ENCODE results near the gene PTPN22. TPM values are rescaled to one million over a fixed set of nuclear protein-coding genes. Genes with fewer than 3 reads are reported as not detected.

The PTPN22 gene
- total RNA-seq, 4 donors from 2014 or later: 4.0 to 28.1 (median 11.2) TPM

DNA sequence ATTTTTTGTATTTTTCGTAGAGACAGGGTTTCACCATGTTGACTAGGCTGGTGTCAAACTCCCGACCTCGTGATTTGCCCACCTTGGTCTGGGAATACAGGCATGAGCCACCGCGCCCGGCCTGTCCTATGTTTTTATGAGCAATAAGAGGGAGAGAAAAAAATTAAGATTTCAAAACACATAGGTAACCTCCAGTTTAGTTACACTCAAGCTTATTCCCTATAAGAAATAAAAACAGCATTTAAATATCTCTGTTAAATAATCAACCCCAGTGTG lies 66.3 kb downstream of the PTPN22 start:
- H3K4me3 ChIP-seq: no peak overlapping the region
- H3K36me3 ChIP-seq: no peaks in the 10 kb centered on the region
- intact Hi-C loops (cut with DNase I; ENCODE audit: low total_unique reads): no loop called here
- H3K4me1 ChIP-seq: peaks cover 26 to 92% (median 44%) of the 10 kb centered on the region in 4 donors
- DNase-seq: no peak
- no peaks in the 10 kb centered on the region for H3K9me3 ChIP-seq
- peak overlapping the region in 2 of 4 donors; percentile 26 to 42 for H3K27ac ChIP-seq
- in situ Hi-C loops (cut with MboI; ENCODE audit: low pct_ligation_motif_present in 1 of 4, low pct_unique_long_range_greater_than_20kb in 1 of 4, low sequenced_read_pairs in 3 of 4): loop anchor here in 1 of 4 donors (25.0 kb wide), 1 partner anchor 668 kb away; no protein-coding TSS in a partner anchor
- H3K27me3 ChIP-seq: no peaks in the 10 kb centered on the region
- 96 to 97% methylated on average over 3 to 6 of the region's 6 CpGs for WGBS, 2 donors (ENCODE audit: low coverage in 1 of 2)
- TF ChIP-seq EP300 (IDR thresholded peaks at IDR 0.05; ENCODE audit: low read depth): no peak
- no peak for TF ChIP-seq POLR2A (IDR thresholded peaks at IDR 0.05)
- TF ChIP-seq, protein P1, sequence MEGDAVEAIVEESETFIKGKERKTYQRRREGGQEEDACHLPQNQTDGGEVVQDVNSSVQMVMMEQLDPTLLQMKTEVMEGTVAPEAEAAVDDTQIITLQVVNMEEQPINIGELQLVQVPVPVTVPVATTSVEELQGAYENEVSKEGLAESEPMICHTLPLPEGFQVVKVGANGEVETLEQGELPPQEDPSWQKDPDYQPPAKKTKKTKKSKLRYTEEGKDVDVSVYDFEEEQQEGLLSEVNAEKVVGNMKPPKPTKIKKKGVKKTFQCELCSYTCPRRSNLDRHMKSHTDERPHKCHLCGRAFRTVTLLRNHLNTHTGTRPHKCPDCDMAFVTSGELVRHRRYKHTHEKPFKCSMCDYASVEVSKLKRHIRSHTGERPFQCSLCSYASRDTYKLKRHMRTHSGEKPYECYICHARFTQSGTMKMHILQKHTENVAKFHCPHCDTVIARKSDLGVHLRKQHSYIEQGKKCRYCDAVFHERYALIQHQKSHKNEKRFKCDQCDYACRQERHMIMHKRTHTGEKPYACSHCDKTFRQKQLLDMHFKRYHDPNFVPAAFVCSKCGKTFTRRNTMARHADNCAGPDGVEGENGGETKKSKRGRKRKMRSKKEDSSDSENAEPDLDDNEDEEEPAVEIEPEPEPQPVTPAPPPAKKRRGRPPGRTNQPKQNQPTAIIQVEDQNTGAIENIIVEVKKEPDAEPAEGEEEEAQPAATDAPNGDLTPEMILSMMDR (IDR thresholded peaks at IDR 0.05): no peak
- no peak for TF ChIP-seq POLR2AphosphoS5 (IDR thresholded peaks at IDR 0.05)

DNA sequence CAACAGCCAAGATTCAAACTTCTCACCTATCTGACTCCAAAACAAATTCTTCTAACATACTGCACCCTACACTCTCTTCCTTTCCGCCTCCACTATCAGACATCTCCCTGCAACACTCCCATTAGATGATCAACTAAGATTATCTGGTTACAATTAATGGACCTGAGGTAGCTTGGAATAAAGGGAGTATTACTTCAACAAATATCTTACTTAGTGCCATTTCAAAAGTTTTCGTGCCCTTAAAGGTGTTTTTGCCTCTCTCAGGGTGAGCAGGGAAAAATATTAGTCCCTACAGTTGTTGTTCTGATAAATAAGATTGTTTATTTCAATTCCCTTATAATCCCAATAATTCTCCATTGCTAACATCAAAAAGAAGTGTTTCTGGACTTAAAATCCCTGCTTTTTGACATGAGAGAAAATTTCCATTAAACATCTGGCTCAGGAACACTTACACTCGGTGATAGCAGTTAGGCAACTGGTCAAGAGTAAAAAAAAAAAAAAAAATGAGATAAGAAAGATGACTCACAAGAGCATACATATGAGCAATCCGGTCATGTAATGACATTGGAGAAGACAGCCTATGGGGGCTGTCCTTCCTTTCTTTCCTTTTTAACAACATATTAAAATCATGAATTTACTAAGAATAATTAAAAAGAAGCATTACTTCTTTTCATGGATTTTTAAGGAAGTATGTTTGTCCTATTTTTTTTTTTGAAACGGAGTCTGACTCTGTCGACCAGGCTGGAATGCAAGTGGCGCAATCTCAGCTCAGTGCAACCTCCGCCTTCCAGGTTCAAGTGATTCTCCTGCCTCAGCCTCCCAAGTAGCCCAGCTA lies 66.9 kb downstream of the PTPN22 start:
- Histone ChIP-seq H3K27me3 (no peaks in the 10 kb centered on the region), H3K4me1 (peaks cover 26 to 92% (median 41%) of the 10 kb centered on the region in 4 donors), H3K9me3 (no peaks in the 10 kb centered on the region), H3K27ac (peak overlapping the region in 2 of 4 donors; percentile 26 to 42), H3K4me3 (no peak overlapping the region), H3K36me3 (no peaks in the 10 kb centered on the region)
- in situ Hi-C loops (cut with MboI; ENCODE audit: low pct_ligation_motif_present in 1 of 4, low pct_unique_long_range_greater_than_20kb in 1 of 4, low sequenced_read_pairs in 3 of 4) (loop anchor here in 1 of 4 donors (25.0 kb wide), 1 partner anchor 667 kb away; no protein-coding TSS in a partner anchor), intact Hi-C loops (cut with DNase I; ENCODE audit: low total_unique reads) (no loop called here)
- no peak for DNase-seq
- 66 to 69% methylated on average over 7 to 8 of the region's 8 CpGs for WGBS, 2 donors (ENCODE audit: low coverage in 1 of 2)
- TF ChIP-seq, protein P1 (IDR thresholded peaks at IDR 0.05): no peak
- TF ChIP-seq POLR2A (IDR thresholded peaks at IDR 0.05) (no peak), EP300 (IDR thresholded peaks at IDR 0.05; ENCODE audit: low read depth) (no peak), POLR2AphosphoS5 (IDR thresholded peaks at IDR 0.05) (no peak)

DNA sequence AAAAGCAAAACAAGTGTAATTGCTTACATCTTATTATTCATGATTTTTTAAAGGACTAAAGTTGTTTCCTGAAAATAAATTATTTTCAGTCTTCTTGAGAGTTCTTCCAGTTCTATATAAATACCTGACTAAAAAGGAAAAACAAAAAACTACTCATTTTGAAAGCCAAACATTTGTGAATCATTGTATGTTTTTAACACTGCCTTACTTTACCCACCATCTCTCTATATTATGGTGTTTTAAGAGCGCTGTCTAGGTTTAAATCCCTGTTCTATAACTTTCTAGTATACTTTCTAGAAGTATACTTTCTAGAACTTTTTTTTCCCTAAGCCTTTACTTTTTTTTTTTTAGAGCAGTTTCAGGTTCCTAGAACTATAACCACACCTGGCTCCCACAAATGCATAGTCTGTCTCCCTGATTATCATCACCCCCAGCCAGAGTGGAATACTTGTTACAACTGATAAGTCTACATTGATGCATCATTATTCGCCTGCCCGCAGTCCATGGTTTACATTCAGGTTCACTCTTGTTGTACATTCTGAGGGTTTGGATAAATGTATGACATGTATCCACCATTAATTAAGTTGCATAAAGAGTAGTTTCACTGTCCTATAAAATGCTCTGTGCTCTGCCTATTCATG lies 69.0 kb downstream of the PTPN22 start:
- in situ Hi-C loops (cut with MboI; ENCODE audit: low pct_ligation_motif_present in 1 of 4, low pct_unique_long_range_greater_than_20kb in 1 of 4, low sequenced_read_pairs in 3 of 4): loop anchor here in 1 of 4 donors (25.0 kb wide), 1 partner anchor 665 kb away; no protein-coding TSS in a partner anchor
- TF ChIP-seq EP300 (IDR thresholded peaks at IDR 0.05; ENCODE audit: low read depth) (no peak), POLR2A (IDR thresholded peaks at IDR 0.05) (no peak), POLR2AphosphoS5 (IDR thresholded peaks at IDR 0.05) (no peak)
- TF ChIP-seq, protein P1 (IDR thresholded peaks at IDR 0.05): no peak
- no peaks in the 10 kb centered on the region for H3K27me3 ChIP-seq

DNA sequence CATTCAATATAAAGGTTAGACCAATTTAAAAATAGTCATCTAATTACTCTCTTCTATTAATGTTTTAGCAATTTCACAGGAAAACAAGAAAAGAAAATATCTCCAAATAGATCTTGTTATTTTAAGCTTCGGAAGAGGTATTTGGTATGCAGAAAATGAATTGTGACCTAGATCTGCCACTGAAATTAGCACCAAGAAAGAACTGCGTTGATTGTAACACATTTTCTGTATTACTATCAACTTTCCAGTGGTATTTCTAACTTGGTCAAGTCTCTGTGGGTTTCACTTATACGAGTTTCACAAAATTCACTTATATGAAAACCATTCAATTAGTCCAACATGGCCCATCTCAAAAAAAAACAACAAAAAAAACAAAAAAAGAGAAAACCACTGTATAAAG lies 71.0 kb downstream of the PTPN22 start:
- 68 to 71% methylated on average over 3 of the region's 3 CpGs for WGBS, 2 donors (ENCODE audit: low coverage in 1 of 2)
- in situ Hi-C loops (cut with MboI; ENCODE audit: low pct_ligation_motif_present in 1 of 4, low pct_unique_long_range_greater_than_20kb in 1 of 4, low sequenced_read_pairs in 3 of 4): loop anchor here in 1 of 4 donors (25.0 kb wide), 1 partner anchor 663 kb away; no protein-coding TSS in a partner anchor
- peaks cover 18 to 59% (median 30%) of the 10 kb centered on the region in 4 donors for H3K4me1 ChIP-seq

More for the DNA sequence above, 69.0 kb downstream of the PTPN22 start:
- Histone ChIP-seq H3K4me1 (peaks cover 18 to 79% (median 32%) of the 10 kb centered on the region in 4 donors), H3K36me3 (peaks cover 0 to 3% (median 0%) of the 10 kb centered on the region in 4 donors), H3K4me3 (no peak overlapping the region), H3K27ac (no peak overlapping the region), H3K9me3 (no peaks in the 10 kb centered on the region)
- WGBS, 2 donors (ENCODE audit: low coverage in 1 of 2): 92 to 98% methylated on average over 3 of the region's 3 CpGs
- intact Hi-C loops (cut with DNase I; ENCODE audit: low total_unique reads): no loop called here
- no peak for DNase-seq

More for the DNA sequence above, 71.0 kb downstream of the PTPN22 start:
- intact Hi-C loops (cut with DNase I; ENCODE audit: low total_unique reads): no loop called here
- H3K4me3 ChIP-seq: no peak overlapping the region
- H3K27ac ChIP-seq: no peak overlapping the region
- H3K27me3 ChIP-seq: no peaks in the 10 kb centered on the region
- H3K9me3 ChIP-seq: no peaks in the 10 kb centered on the region
- DNase-seq: no peak
- H3K36me3 ChIP-seq: peaks cover 0 to 13% (median 4%) of the 10 kb centered on the region in 4 donors
- TF ChIP-seq POLR2AphosphoS5 (IDR thresholded peaks at IDR 0.05) (no peak), EP300 (IDR thresholded peaks at IDR 0.05; ENCODE audit: low read depth) (no peak), POLR2A (IDR thresholded peaks at IDR 0.05) (no peak)
- TF ChIP-seq, protein P1 (IDR thresholded peaks at IDR 0.05): no peak
